ENCODE measurements around the gene SNAP91.

DNA sequence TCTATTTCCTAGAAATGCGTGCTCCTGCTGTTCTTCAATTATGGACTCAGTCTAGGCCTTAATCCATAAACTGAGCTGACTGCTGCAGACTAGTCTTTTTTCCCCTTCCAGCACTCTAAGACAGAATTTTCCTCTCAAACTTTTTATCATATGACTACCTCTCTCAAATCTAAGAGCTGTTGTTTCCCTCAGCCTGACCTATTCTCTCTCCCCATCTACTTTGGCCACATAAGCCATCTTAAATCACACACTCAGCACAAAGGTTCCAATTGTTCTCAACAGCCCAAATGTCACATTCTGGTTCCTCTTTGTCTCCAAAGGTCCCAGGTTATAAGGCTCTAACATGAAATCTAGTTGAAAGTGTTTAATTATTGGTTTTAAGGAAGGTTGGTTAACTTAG lies 111.4 kb downstream of the SNAP91 start:
- TF ChIP-seq, protein P1, sequence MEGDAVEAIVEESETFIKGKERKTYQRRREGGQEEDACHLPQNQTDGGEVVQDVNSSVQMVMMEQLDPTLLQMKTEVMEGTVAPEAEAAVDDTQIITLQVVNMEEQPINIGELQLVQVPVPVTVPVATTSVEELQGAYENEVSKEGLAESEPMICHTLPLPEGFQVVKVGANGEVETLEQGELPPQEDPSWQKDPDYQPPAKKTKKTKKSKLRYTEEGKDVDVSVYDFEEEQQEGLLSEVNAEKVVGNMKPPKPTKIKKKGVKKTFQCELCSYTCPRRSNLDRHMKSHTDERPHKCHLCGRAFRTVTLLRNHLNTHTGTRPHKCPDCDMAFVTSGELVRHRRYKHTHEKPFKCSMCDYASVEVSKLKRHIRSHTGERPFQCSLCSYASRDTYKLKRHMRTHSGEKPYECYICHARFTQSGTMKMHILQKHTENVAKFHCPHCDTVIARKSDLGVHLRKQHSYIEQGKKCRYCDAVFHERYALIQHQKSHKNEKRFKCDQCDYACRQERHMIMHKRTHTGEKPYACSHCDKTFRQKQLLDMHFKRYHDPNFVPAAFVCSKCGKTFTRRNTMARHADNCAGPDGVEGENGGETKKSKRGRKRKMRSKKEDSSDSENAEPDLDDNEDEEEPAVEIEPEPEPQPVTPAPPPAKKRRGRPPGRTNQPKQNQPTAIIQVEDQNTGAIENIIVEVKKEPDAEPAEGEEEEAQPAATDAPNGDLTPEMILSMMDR (IDR thresholded peaks at IDR 0.05; ENCODE audit: control extremely low read depth in 1 of 3, insufficient read depth in 1 of 3, low read depth in 1 of 3, low read length in 3 of 3): no peak
- TF ChIP-seq GABPA (IDR thresholded peaks at IDR 0.05; ENCODE audit: borderline replicate concordance, insufficient read depth, low read length) (no peak), RFX5 (IDR thresholded peaks at IDR 0.05; ENCODE audit: borderline replicate concordance, low read depth, low read length) (no peak), EZH2 (IDR thresholded peaks at IDR 0.05; ENCODE audit: low read depth, low read length, severe bottlenecking) (no peak), MAFK (IDR thresholded peaks at IDR 0.05; ENCODE audit: low read depth, low read length) (no peak), POLR2A (IDR thresholded peaks at IDR 0.05; ENCODE audit: control extremely low read depth in 1 of 2, low read depth in 2 of 2, low read length in 2 of 2) (no peak), TAF7 (optimal IDR thresholded peaks at IDR 0.05; ENCODE audit: borderline replicate concordance, low read depth, low read length) (no peak), EP300 (IDR thresholded peaks at IDR 0.05; ENCODE audit: borderline replicate concordance in 1 of 2, low read depth in 2 of 2, low read length in 2 of 2) (no peak), ATF2 (IDR thresholded peaks at IDR 0.05; ENCODE audit: low read length) (no peak), PHF8 (conservative IDR thresholded peaks at IDR 0.05; ENCODE audit: low read depth, low read length) (no peak), ZNF274 (IDR thresholded peaks at IDR 0.05; ENCODE audit: borderline replicate concordance, extremely low read depth, low read length) (no peak)
